NCI-H524 (cell line): Measurements from ENCODE around the gene UVSSA.
A peak's percentile ranks its signal among the peaks of the same experiment; 100 is the strongest.

Experiments
- DNase-seq, 2 experiments: peaks; one replicate each; lab custom pipeline; 2025; lab: John Stamatoyannopoulos, UW

Gene UVSSA

DNA sequence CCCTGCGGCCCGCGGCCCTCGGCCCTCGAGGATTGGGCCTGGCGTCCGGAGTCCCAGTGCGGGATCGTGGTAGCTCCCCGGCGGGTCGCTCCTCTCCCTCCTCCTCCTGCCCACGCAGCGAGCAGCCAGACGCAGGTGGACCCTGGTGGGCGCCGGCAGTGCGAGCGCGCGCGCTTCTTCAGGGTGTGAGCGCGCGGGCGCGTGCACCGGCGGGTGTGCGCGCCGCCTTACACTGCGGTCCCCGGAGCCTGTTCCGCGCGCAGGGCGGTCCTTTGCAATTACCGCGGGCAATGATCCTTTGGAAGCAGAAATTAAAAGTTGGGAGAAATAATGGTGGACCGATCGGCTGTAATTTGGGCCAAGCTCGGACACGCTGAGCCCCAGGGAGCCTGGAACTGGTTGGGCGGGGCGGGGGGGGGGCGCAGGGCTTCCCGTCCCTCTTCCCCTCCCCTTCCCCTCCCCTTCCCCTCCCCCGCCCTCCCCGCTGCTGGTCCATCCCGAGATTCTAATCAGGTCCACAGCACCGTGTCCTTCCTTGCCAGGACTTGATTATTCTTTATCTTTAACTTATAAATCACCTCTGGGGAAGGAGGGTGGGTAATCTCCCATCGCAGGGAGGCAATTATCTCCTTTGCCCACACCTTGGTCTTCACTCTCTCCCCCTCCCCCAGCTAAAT is 60.8 kb downstream of the UVSSA start:
- DNase-seq: peak in 1 of 2 experiments; percentile 22

DNA sequence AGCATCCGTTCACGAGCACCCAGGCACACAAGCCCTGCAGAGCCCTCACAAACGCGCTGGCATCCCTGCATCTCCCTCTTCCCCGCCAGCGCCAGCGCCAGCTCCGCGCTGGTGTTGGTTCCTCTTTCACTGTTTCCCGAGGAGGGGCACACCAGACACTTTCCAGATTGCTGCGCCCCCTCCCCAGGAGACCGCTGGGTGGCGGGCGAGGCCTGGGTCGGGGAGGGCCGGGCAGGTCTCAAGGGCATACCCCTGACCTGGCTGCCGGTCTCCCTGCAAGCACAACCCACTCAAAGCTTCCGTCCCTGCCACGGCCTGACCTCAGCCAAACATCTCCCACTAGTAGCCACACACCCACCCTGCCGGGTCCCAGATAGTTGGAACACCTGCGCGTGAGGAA is 61.4 kb downstream of the UVSSA start:
- DNase-seq: peak in 1 of 2 experiments; percentile 35

DNA sequence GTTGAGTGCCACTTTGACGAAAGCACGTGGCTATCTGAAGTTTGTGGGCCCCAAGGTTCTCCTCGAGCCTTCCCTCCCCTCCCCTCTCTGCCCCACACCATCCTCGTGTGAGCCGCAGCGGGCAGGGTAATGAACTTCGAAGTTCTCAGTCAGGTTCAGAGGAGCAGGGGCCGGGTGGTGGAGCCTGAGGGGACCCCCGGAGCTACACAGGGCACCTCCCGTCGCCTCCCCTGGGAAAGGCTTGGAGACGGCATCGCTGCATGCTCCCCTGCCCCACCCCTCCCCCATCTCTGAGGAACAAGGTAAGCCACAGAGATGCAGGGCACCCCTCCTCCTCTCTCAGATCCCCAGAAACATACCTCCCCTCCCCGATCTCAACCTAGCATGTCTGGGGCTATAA is 62.1 kb downstream of the UVSSA start:
- no peak for DNase-seq

DNA sequence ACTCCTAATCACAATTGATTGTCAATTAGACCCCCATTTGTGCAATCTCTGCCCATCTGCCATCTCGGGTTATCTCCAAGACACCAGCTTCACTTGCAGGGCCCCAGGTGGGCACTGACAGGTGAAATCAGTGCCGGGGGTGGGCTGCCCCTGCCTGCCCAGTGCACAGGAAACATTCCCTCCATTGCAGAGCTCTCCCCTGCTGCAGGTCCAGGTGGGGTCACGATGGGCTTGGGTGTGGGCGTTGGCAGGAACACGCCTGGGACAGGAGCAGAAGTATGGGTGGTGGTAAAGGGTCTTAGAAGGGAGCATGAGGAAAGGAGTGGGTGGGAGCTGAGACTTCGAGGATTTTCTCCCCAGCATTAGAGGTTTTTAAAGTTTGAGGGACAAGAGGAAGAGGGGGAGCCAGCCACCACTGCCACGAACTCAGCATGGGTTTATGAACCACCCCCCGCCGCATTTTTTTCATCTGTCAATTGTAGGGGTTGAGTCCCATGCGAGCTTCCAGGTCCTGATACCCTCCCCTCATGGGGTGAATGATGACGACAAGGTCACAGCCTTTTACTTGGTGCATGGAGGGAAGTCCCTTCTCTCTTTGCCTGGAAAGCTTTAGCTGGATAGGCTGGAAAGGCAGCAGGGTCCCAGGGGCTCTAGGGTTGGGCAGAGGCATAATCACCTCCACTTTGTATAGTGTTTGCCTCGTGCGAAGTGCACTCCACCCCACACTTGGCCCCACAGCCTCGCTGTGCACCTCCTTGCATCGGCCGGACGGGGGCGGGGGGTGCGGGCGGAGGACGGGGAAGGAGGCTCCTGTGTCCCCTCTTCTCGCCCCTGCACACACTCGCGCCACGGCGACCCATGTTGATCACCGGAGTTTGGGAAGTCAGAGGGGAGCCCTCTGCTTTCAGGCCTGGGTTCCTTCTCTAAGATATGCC is 62.8 kb downstream of the UVSSA start:
- no peak for DNase-seq

DNA sequence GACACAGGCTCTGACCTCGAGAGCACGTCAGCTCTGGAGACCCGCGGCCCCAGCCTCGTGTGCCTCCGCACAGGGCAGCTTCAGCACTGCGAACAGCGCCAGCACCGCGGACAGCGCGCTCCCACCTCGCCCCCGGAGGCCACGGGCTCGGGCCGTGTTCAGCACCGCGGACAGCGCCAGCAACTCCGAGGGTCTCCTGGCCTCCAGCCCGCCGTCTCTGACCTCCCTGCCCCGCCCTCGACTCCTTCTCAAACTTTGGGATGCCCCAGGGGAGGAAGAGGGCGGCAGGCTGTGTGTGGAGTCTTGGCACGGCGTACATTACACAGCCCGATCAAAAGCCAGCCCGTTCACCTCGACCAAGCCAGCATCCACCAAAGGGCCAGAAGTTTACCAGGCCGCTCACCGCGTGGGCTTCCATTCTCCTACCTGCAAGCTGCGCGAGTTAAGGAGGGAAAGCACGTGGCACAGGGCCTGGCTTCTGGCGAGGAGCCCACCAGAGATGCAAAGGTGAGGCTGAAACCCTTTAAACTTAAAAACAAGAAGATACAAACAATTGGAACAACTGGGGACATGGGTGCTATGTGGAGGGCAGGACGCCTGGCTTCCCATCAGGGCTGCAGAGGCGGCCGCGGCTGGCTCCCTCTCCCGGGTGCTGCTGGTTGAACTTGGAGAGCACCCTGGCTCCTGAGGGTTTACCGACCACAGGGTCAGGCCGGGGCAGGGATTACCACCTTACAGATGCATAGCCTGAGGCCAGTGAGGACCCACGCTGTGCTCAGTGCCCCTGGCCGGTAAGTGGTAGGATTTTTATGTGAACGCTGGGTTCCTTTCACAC is 63.7 kb downstream of the UVSSA start:
- no peak for DNase-seq

DNA sequence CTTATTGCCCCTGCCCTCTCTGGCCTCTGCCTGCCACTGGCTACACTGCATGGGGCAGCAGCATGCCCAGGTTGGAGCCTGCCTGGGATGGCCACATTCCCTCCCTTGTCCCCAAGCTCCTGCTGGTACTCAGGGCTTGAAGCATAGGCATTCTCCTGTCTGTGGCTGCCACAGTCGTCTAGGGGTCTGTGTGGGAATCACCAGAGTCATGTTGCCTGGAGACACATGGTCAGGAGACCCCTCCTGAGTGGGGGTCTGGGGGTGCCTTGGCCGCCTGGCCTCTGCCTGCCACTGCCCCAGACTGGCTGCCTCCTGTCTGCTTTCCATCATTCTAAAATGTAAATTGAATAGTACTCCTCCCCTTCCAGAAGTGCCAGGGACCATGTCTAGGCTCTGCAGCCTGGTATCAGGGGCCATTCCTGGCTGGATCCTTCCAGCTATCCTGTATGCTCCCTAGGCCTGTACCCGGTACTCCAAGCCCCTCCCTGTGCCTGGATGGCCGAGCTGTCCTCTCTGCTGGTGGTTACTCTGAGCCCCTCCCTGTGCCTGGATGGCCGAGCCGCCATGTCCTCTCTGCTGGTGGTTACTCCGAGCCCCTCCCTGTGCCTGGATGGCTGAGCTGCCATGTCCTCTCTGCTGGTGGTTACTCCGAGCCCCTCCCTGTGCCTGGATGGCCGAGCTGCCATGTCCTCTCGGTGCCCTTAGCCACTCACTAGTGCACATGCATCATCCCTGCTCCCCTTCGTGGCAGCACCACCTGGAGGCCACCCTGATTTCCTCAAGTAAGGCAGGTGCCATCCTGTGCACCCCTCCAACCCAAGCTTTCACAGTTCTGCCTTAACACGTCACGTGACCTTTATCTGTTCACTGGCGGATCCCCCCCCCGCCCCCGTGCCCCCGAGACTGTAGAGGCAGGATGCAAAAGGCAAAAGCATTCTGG is 64.7 kb downstream of the UVSSA start:
- DNase-seq: peak in 1 of 2 experiments; percentile 28

DNA sequence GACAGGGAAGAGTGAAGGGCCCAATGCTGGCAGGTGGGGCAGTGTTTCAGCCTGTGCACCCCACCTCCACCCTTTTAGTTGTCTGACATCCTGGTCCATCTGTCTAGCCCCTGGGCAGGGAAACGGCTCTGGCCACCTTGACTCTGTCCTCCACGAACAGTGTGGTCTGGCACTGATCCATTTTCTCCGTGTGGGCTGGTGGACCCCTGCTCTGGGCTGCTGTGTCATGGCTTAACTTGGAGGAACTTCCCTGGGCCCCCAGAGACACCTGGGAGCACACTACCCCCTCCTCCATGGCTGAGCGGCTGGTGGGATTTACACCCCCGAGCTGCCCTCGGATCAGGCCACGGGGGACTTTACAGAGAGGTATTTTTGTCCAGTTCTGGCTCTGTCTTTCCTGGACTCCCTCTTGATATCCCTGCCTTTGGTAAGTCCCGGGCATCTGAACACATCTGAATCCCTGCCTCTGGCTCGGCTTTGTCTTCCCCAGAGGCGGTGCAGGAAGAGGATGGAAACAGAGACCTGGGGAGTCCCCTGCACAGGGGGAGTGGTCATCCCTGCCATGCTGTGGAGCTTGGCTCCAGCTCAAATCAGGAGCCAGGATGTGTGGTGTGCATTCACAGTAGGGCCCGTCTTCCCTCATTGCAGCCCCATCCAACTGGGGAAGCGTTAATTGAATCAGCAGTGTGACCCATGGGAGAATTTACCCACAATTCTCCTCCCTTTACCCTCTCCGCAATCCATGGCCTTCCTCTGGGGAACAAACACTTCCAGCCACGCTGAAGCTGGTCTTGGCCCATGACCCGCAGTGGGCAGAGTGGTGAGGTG is 65.6 kb downstream of the UVSSA start:
- DNase-seq: no peak

DNA sequence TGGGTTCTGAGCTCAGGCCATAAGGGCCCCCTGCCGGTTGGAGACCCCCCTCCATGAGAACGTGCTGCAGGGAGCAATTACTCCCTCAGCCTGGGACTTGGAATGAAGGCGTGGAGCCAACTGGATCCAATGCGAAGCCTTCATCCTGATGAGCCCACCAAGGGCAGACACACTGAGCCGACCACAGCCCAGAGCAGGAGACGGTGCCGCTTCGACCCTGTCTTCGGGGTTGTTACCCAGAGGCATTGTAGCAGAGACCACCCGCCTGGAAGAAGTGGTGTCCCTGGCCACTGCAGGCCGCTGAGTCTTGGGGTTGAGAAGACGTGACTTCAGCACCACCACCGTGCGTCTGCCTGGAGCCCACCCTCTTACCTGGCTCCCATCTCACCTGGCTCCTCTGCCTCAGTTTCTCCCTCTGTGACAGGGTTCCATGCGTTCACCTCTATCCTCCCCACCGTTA is 66.2 kb downstream of the UVSSA start:
- DNase-seq: no peak

DNA sequence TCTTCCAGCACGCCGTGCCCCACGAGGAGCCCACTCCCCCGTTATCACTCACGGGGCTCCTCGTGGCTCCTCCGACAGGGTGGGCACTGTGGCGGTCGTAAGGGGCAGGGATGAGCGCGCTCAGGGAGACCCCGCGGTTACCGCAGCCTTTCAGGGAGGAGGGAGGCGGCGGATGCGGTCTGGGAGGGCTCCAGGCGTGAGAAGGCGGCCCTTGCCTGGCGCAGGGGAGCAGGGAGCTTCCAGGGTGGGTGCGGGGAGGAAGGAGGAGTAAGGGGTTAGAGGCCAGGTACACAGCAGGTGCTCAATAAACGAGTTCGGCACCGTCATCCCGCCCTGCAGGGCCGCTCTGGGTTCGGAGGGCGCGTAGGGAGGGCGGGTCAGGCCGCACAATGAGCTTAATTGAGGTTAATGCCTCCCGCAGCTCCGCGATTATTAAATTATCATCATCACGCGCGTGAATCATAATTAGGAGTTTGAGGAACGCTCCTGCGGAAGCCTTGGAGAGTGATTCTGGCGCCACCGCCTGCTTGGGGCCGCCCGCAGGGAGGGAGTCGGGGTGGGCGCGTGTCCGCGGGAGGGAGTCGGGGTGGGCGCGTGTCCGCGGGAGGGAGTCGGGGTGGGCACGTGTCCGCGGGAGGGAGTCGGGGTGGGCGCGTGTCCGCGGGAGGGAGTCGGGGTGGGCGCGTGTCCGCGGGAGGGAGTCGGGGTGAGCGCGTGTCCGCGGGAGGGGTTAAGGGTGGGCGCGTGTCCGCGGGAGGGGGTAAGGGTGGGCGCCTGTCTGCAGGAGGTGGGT is 66.9 kb downstream of the UVSSA start:
- DNase-seq: no peak

DNA sequence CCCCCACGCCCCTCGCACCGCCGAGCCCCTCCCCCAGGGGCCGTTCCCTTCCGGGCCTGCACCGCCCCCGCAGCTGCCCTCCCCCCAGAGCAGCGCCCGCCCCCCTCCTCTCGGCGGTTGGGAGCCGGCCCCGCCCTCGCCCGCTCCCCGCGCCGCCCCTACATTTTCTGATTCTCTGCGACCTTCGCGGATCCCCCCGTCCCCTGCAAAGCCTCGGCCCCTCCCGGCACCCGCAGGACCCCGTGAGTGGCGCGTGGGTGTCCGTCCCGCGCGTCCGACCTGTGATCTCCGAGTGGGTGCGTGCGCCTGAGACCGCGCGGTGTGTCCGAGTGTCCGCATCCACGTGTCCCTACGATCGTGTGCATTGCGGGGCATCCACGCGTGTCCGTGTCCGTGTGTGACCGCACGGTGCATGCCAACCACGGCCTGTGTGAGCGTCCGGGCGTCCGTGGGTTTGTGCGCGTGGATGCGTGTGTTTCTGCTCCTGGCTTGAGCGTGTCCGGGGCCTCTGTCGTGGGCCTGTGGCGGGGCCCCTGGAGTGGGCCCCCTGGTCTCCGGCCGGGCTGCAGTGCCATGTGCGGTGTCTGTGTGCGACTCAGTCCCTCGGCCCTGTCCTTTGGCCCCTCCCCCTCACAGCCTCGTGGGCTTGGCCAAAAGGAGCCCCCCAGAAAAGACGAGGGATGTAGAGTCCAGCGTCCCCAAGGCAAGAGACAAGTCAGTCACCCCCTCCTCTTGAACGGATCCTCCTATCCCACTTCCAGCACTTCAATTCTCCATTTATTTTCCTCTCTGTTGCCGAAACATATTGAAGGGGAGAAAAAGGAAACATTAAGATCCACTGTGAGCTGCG is 68.0 kb downstream of the UVSSA start:
- no peak for DNase-seq

DNA sequence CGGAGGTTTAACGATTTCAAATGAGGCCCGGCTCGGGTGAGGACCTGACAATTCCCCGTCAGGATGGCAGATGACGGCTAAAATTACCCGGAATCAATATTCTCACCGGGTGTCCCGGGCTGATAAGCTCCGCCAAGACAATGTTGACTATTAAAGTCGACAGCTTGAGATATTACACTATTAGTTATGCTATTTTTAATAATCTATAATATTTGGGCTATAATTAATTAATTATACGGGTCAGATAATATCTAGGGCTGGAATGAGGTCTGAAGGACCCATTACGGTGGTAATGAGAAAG is 68.6 kb downstream of the UVSSA start:
- DNase-seq: no peak

DNA sequence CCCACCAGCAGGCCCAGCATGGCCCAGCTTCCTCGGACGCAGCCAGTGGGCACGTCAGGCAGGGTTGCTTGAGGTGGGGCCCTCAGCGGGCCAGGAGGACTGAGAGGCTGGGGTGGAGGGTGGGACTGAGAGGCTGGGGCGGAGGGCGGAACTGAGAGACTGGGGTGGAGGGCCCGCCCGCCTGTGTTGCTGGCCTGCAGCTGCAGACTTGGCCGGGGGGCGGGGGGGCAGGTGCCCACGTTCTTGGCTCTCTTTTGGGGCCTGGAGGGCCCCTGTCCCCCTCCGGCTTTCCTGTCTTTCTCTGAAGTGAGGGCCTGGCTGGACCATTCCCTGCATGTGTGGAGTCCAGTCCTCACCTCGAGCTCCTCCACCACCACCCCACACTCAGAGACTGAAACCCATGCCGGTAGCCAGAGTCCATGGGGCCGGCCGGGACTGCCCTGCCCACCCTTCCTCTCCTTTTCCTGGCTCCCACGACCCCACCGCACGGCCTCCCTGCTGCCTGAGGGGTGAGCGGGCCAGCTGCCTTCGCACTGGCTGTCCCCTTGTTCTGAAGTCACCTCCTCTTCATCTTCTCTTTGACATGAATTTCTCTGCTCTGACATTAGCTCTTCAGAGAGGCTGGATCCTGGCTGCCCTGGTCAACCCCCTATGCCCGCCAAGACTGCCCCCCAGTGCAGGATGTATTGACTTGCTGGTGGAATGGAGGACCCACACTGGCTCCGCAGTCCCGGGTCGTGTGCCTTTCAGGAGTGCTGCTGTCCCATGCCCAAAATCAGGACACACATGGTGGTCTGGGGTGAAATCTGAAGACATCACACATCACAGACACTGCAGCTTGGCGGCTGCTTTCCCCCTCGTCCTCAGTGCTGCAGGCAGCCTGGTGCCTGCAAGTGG is 69.3 kb downstream of the UVSSA start:
- no peak for DNase-seq

DNA sequence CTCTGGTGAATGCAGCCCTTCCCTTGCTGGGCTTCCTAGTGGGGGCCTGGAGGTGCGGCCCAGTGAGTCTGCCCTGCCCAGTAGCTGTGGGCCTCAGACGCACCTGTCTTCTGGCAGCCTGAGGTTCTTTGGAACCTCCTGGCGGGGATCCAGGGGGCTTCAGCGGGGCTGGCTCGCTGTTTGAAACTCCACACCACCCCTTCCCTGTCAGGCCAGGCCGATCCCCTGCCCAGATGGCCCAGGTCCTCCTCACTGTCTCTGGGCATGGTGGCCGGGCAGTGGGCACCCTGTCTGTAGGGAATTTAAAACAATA is 69.9 kb downstream of the UVSSA start:
- no peak for DNase-seq

DNA sequence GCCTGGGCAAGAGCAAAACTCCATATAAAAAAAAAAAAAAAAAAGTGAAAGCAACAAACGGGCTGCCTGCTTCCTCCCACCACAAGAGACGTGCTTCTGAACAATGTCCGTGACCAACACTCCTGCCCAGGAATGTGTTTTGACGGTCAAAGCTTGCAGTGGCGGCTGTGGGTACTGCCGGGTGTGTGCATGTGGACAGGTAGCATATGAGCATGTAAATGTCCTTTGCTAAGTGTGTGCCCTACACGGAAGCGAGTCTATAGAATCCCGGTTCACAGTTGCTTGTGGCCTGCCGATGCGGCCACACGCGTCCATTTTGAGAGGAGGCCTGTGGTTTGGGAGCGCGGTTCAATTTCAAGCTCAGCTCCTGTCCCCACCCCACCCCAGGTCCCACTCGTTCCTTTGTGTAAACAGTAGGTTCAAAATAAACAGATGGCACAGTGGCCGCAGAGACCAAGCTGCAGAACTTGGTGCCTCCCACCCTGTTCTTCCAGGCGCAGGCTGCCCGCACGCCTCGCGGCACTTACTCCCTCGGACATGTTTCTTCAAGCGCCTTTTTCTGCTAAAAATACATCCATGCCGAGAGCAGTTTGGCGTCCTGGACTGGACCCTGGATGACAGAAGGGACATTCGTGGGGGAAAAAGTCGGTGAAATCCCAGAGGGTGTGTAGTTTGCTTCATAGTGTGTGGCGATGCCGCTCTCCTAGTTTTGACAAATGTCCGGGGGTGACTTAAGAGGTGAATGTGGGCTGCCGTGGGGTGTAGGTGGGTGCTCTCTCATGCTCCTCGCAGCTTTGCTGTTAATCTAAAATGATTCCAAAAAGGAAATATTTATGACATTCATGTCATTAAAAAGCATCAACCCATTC is 70.7 kb downstream of the UVSSA start:
- no peak for DNase-seq

DNA sequence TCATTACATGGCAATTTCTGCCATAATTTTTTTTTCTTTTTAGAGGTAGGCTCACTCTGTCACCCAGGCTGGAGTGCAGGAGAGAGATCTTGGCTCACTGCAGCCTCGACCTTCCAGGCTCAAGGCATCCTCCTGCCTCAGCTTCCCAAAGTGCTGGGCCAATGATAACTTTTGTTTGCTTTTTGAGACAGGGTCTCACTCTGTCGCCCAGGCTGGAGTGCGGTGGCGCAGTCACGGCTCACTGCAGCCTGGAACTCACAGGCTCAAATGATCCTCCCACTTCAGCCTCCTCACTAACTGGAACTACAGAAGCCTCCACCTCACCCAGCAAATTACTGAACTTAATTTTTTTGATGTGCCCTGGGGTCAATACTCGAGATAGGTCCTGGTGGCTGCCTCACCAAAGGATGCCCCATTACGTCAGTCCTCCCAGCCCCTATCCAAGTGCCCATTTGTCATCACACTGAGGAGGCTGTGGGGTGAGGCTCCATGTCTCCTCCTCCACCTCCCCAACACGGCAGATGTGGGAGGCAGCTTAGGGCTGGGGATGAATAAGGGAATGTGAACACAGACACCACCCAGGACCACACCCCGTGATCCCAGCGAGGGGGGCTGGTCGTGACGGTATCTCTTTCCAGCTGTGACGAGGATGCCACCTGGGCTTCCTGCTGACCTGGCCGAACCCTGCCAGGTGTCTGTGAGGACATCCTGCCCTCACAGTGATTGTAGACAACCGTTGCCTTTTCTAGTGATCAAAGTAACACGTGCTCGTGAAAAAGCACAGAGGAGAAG is 71.7 kb downstream of the UVSSA start:
- no peak for DNase-seq

DNA sequence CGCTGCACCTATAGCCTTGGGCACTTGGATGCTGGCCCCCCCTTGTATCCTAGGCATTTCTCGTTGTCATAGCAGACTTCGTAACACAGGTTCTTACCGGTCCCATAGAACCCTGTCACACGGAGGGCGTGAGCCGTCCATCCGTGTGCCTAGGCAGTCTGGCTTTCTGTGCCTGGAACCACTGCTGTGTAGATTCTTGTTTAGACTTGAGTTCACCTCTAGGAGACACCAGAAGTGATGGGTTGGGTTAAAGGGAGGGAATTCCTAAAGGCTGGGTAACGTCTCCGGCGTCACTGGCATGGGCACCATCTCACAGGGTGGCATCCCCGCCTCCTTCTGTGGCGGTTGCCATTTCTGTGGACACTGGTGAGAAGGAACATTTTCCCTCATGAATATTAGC is 72.7 kb downstream of the UVSSA start:
- DNase-seq: no peak
